Measurements from ENCODE around the gene EIPR1. TPM values are rescaled to one million over a fixed set of nuclear protein-coding genes. Genes with fewer than 3 reads are reported as not detected.

The EIPR1 gene
- total and polyA plus RNA-seq, 2 of the 4 experiments (the other 2 are of a cell fraction): 46.5 to 67.4 TPM

DNA sequence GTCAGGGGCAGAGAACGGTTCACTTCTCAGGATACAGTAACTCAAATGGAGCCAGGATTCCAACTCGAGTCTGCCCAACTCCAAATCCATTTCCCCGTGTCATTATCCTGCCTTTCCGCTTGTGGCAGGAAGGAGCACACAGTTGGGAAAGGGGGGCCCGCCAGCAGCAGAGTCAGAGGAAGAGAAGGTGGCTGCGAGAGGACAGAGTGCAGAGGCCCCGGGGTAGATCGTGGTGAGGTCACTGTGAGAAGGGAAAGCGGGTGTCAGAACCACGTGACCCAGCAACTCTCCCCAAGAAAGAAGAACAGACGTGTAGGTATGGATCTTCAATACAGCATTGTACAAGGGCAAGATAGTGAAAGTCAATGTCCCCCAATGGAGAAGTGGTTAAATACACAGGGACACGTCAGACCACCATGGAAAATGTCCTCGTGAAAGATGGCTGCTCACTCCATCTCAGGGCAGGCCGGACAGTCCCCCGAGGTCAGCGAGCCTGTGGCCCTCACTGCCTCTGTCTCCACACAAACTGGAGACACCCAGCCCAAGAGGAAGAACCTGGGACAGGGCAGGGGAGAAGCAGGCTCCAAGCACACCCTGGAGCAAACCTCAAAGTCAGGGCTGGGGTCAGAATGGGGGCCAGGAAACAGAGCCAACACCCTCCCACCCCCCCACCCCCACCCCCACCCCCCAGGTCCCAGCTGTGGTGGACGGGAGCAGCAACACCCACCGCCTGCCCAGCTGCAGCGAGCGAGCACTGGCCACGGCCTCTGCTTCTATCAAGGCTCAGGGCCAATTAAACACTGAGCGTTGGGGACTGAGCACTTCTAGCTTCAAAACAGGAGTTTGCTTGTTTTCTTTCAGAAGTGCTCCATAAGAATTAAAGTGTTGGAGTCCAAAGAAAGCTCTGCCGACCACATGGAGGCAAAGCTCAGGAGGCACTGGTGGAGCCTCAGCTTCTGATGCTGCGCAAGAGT, 92.7 kb downstream of the EIPR1 start:
- Histone ChIP-seq H2AK9ac (replicated peaks; ENCODE audit: low read depth, low read length, poor library complexity) (no peak overlapping the region), H2BK120ac (ENCODE audit: low read depth, low read length) (no peak overlapping the region), H2AK5ac (ENCODE audit: low read depth, low read length) (no peak overlapping the region), H3K4me1 (ENCODE audit: control insufficient read depth, insufficient read depth, low read length) (no peaks in the 10 kb centered on the region), H3K4ac (ENCODE audit: low read depth, low read length) (no peak overlapping the region), H2BK5ac (ENCODE audit: low read depth, low read length, poor library complexity, severe bottlenecking) (no peak overlapping the region), H3K14ac (replicated peaks; ENCODE audit: low read depth, low read length) (no peak overlapping the region), H3K23ac (ENCODE audit: low read depth, low read length) (no peak overlapping the region), H3K9me3 (ENCODE audit: control insufficient read depth, insufficient read depth, low read length) (no peaks in the 10 kb centered on the region), H4K8ac (ENCODE audit: low read depth in 2 of 2, low read length in 2 of 2) (no peak overlapping the region), H4K5ac (ENCODE audit: low read depth, low read length) (no peak overlapping the region), H3K36me3 (ENCODE audit: control insufficient read depth, insufficient read depth, low read length) (no peaks in the 10 kb centered on the region), H4K91ac (ENCODE audit: insufficient read depth, low read depth, low read length) (no peak overlapping the region), H3K9me1 (ENCODE audit: insufficient read depth, low read length) (peaks cover 5% of the 10 kb centered on the region), H3K56ac (ENCODE audit: extremely low read depth, insufficient read depth, low read length) (no peak overlapping the region), H3K79me1 (ENCODE audit: low read depth in 1 of 2, low read length in 2 of 2) (peaks cover 3 to 16% of the 10 kb centered on the region in 2 experiments; a peak in 3 of 4 replicates), H2BK15ac (ENCODE audit: low read depth, low read length) (no peak overlapping the region), H3K18ac (ENCODE audit: low read depth, low read length) (no peak overlapping the region), H3K27me3 (ENCODE audit: control insufficient read depth, insufficient read depth, low read length) (no peaks in the 10 kb centered on the region), H3K4me3 (ENCODE audit: insufficient read depth, low read depth, low read length) (no peak overlapping the region), H3K9ac (ENCODE audit: low read depth, low read length) (no peak overlapping the region), H4K20me1 (ENCODE audit: insufficient read depth, low read length) (no peaks in the 10 kb centered on the region; the same call in 1 of the 2 replicates), H3K4me2 (ENCODE audit: low read depth, low read length) (no peak overlapping the region), H3K27ac (ENCODE audit: insufficient read depth, low read length) (no peak overlapping the region), H2AFZ (replicated peaks; ENCODE audit: low read length, poor library complexity) (no peak overlapping the region), H2BK20ac (ENCODE audit: low read depth, low read length) (no peak overlapping the region)
- ChIA-PET POLR2A (ENCODE audit: unreplicated experiment) (no interaction called here), CTCF (no interaction called here)
- in situ Hi-C loops (cut with MboI; ENCODE audit: low sequenced_read_pairs) (no loop called here), dilution Hi-C loops (cut with HindIII; ENCODE audit: low sequenced_read_pairs, unreplicated experiment) (no loop called here), intact Hi-C loops (cut with micrococcal nuclease) (no loop called here)
- WGBS, 2 experiments (ENCODE audit: extremely low coverage in 2 of 2, insufficient read length in 1 of 2): 94% methylated on average over 6 of the region's 24 CpGs; no CpG with 5 or more reads in 1 of the 2 experiments
- no TSS peak for BruUV-seq (replicated peaks)
- no peak for TF ChIP-seq RAD21 (IDR thresholded peaks at IDR 0.05; ENCODE audit: low read length)
- TF ChIP-seq, protein P1, sequence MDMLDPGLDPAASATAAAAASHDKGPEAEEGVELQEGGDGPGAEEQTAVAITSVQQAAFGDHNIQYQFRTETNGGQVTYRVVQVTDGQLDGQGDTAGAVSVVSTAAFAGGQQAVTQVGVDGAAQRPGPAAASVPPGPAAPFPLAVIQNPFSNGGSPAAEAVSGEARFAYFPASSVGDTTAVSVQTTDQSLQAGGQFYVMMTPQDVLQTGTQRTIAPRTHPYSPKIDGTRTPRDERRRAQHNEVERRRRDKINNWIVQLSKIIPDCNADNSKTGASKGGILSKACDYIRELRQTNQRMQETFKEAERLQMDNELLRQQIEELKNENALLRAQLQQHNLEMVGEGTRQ (IDR thresholded peaks at IDR 0.05; ENCODE audit: low read depth, low read length): no peak
- no peak for TF ChIP-seq RCOR1 (IDR thresholded peaks at IDR 0.05; ENCODE audit: insufficient replicate concordance, low read length)
- TF ChIP-seq FOS (IDR thresholded peaks at IDR 0.05; ENCODE audit: low read depth, low read length): no peak
- TF ChIP-seq CHD1 (IDR thresholded peaks at IDR 0.05; ENCODE audit: low read depth, low read length): no peak
- TF ChIP-seq MAFK (IDR thresholded peaks at IDR 0.05; ENCODE audit: low read depth, low read length): no peak
- TF ChIP-seq SMC3 (IDR thresholded peaks at IDR 0.05; ENCODE audit: low read depth, low read length): no peak
- TF ChIP-seq BHLHE40 (IDR thresholded peaks at IDR 0.05; ENCODE audit: low read depth, low read length): no peak
- no peak for TF ChIP-seq MAZ (IDR thresholded peaks at IDR 0.05; ENCODE audit: borderline replicate concordance, low read depth, low read length)
- TF ChIP-seq CEBPB (IDR thresholded peaks at IDR 0.05; ENCODE audit: low read depth, low read length): no peak
- TF ChIP-seq NFE2L2 (IDR thresholded peaks at IDR 0.05; ENCODE audit: low read depth, low read length): no peak
- no peak for TF ChIP-seq POLR2A (IDR thresholded peaks at IDR 0.05; ENCODE audit: low read depth, low read length)
- TF ChIP-seq, protein P2, sequence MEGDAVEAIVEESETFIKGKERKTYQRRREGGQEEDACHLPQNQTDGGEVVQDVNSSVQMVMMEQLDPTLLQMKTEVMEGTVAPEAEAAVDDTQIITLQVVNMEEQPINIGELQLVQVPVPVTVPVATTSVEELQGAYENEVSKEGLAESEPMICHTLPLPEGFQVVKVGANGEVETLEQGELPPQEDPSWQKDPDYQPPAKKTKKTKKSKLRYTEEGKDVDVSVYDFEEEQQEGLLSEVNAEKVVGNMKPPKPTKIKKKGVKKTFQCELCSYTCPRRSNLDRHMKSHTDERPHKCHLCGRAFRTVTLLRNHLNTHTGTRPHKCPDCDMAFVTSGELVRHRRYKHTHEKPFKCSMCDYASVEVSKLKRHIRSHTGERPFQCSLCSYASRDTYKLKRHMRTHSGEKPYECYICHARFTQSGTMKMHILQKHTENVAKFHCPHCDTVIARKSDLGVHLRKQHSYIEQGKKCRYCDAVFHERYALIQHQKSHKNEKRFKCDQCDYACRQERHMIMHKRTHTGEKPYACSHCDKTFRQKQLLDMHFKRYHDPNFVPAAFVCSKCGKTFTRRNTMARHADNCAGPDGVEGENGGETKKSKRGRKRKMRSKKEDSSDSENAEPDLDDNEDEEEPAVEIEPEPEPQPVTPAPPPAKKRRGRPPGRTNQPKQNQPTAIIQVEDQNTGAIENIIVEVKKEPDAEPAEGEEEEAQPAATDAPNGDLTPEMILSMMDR (conservative IDR thresholded peaks at IDR 0.05; ENCODE audit: low read depth, low read length): no peak
- TF ChIP-seq MXI1 (IDR thresholded peaks at IDR 0.05; ENCODE audit: borderline replicate concordance, low read depth, low read length): no peak
- TF ChIP-seq RFX5 (IDR thresholded peaks at IDR 0.05; ENCODE audit: low read depth, low read length): no peak
- ATAC-seq (ENCODE audit: low read depth) (no peak), DNase-seq (no peak)

Measured in IMR-90 (cell line).